ENCODE results near the gene FALEC.

FALEC gene

DNA sequence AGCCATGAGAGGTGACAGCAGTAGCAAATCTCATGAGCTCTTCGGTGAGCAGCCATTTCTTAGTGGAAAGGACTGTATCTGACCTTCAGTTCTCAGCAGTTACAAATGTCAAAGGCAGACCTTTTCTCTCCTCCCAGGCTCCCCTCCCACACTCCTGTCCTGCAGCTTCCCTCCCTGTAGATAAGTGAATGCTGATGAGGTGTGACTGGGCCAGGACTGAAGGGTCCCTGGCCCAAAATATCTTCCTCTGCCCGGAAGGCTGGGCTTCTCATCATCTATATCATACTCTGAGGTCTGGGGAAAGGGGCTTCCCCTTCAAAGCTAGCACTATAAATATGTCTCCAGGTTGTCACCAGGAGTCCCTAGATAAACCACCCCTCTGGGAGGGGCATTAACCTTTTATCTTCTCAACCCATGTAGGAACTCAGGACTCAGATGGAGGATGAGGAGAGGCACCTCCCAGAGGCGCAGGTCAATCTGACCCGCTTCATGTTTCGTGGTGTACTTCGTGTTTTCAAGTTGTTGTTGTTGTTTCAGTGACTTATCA lies 30.0 kb downstream of the FALEC start:
- DNase-seq (ENCODE audit: low read depth, low spot score) = no peak

DNA sequence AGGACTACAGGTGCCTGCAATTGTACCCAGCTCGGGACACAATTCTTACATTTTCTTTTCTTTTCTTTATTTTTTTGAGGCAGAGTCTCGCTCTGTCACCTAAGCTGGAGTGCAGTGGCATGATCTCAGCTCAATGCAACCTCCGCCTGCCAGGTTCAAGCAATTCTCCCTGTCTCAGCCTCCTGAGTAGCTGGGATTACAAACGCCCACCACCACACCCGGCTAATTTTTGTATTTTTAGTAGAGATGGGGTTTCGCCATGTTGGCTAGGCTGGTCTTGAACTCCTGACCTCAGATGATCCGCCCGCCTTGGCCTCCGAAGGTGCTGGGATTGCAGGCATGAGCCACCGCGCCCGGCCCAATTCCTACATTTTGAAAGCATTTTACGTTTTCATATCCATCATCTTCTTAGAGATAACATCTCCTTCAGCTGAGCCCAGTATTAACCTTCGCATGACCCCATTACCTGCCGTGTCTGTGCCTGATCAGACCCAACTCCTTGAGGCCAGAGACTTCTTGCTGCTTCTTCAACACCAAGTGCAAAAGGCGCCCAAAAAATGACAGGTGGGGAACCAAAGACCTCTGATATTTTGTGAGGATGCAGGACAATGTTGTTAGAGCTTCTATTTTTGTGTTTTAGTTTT lies 30.9 kb downstream of the FALEC start:
- DNase-seq (ENCODE audit: low read depth, low spot score) = no peak

DNA sequence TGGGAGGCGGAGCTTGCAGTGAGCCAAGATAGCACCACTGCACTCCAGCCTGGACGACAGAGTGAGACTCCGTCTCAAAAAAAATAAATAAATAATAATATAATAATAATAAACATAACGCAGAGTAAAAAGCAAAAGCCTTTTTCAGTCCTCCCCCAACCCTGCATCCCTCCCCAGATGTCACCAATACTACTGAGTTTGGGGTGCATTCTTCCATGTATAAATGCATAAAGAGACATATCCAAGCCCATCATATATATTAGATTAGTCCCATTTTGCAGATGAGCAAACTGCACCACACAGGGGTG lies 32.7 kb downstream of the FALEC start:
- no peak for DNase-seq (ENCODE audit: low read depth, low spot score)

DNA sequence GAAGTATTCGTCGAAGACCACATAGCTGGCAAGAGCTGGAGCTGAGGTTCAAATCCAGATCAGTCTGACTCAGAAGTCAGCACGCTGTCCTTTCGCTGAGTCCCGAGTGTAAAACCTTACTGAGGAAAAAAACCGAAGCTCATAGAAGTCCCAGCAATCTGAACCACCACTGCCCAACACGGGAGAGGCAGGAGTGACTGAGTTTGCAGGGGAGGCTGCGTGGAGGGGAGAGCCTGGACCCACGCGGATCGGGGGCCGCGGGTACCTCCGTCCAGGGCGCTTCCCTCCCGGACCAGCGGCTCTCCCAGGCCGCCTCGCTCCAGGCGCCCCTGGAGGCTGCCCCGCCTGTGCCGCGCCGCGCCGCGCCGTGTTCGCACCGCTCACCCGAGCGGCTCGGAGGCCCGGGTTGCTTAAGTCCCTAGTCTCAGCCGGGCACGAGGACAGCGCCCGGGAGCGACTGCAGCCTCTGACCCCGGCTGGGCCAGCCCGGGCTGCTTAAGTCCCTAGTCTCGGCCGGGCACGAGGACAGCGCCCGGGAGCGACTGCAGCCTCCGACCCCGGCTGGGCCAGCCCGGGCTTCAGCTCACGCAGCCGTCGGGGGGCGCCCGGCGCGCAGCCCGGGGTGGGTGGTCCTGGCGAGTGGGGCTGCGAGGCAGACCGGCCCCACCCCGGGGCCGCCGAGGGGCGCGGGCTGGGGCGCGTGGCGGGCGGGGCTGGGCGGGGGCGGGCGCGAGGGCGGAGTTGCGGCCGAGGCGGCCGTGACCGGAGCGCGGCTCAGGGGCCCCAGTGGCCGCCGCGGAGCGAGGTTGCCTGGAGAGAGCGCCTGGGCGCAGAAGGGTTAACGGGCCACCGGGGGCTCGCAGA lies 33.3 kb downstream of the FALEC start, which contains the start of gene ADAMTSL4:
Gene ADAMTSL4, plus strand, starts transcription at position 777 of the 864 bp plus-strand sequence. CDS start 2,881 bp downstream, outside the sequence.
- no peak for DNase-seq (ENCODE audit: low read depth, low spot score)

DNA sequence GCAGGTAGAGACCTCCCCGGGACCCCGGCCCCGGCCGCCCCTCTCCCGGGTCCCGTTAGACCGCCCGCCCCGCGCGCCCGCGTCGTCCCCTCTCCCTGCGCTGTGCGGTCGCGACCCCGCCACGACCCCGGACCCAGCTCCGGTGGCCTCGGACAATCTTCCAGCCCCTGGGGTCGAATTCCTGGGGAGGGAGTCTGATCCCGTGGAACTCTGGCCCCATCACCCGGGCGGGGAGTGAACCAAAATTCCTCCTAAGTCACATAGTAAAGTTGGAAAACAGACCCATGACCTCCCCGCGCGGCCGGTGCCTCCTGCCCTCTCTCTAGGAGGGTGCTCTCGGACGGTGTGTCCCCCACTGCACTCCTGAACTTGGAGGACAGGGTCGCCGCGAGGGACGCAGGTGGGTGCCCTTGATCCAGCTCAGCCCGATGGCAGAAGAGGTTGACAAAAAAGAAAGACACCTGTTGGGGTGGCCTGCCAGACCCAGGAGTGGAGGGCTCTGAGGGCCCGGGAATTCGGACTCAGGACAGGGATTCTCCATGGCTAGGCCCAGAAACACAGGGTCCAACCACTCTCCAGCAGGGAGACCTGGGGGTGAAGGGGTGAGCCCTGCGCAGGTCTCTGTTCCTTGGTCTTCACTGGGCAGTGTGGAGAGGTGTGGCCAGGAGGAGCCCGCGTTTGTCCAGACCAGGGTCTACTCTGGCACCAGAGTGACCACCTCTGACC lies 34.1 kb downstream of the FALEC start:
- no peak for DNase-seq (ENCODE audit: low read depth, low spot score)

DNA sequence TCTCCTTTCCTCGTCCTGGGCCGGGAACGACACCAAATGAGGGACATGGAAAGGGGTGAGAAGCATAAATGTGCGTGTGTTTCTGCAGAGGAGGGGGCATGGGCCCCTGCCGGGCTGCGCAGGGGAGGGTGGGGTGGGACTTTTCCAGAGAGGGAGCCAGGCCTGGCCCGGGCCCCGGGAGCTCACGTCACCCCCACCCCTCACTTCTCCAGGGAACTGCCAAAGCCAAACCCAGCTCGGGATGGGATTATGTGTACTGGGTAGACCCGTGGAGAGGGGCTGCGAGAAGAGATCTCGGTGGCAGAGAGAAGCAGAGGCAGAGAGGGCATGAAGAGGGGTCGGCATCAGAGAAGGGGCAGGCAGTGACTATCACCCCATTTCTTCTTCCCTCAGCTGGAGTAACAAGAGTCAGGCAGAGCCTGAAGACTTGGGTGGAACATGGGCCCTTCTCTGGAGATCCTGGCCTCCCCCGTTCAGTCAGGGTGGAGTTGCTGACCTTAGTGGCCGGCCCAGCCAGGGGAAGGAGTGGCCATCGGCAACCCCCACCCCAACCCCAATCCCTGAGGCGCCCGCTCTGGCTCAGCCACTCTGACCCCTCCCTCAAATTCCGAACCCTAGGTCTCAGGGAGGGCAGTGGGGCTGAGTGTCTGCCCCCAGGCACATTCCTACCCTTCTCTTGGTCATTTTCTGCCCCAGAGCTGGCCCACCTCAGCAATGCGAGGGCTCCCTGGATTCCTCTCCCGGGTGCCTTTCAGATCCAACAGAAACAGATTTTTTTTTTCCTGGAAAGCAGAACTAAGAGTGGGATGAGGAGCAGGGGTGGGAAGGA lies 34.9 kb downstream of the FALEC start:
- no peak for DNase-seq (ENCODE audit: low read depth, low spot score)

DNA sequence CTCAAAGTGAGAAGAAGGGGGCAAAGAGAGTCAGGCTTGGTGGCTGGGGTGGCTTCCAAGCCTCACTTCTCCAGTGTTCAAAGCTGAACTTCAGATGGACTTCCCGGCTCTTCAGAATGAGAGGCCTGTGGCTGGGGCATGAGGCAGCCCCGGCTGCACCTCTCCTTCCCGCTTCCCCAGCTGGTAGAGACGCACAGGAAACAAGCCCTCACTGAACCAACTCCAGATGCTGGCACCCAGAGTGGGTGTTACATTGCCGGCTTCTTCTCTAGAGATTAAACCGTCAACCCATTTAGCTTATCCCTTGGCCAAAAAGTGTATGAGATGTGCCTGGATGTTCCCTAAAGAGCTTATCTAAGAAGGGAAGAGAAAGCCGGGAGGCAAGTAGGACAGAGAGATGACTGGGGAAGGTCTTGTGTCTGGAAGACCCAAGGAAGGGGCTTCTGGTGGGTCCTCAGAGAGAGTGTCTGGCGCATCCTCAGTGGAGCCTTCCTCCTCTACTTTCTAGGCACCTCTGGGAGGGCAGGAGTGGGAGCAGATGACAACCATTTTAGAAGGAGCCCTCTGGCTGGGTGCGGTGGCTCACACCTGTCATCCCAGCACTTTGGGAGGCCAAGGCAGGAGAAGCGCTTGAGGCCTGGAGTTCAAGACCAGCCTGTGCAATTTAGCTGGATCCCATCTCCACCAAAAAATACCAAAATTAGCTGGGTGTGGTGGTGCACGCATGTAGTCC lies 35.7 kb downstream of the FALEC start:
- DNase-seq (ENCODE audit: low read depth, low spot score) = no peak

DNA sequence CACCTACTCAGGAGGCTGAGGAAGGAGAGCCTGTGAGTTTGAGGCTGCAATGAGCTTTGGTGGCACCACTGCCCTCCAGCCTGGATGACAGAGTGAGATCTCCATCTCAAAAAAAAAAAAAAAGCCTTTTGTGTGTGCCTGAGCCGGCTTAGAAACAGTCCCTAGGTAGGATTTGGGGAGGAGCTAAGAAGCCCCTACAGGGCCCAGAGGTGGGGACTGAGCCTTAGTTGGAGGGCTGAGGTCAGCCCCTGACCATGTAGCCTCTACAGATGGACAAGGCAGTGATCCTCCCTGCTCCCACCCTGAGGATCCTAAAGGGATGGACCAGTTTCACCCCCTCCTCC lies 36.2 kb downstream of the FALEC start:
- no peak for DNase-seq (ENCODE audit: low read depth, low spot score)

DNA sequence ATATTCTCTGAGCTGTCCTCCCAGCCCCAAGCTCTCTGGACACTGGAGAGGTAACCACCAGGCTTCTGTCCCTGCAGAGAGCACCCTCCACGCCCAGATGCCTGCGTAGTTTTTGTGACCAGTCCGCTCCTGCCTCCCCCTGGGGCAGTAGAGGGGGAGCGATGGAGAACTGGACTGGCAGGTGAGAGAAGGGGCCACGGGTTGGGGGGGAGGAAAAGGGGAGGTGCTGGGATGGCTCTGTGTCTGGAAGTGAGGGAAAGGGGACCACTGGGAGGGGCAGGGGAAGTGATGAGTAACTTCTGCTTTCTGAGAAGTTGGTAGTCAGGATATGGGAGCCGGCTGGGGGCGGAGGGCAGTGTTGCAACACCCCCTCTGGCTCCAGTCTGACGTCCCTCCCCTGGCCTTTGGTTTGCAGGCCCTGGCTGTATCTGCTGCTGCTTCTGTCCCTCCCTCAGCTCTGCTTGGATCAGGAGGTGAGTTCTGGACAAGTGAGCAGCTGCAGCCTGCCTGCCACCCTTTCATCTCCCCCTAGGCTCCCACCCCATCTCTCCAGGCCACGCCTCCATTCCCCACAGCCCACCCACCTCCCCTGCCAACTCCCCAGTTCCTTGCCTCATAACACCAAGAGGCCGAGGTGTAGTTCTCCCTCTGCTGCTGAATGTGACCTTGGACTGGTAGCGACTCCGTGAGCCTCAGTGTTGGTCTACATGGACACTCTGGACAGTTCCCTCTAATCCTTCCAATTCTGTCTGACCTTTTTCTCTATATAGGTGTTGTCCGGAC lies 36.8 kb downstream of the FALEC start:
- no peak for DNase-seq (ENCODE audit: low read depth, low spot score)

DNA sequence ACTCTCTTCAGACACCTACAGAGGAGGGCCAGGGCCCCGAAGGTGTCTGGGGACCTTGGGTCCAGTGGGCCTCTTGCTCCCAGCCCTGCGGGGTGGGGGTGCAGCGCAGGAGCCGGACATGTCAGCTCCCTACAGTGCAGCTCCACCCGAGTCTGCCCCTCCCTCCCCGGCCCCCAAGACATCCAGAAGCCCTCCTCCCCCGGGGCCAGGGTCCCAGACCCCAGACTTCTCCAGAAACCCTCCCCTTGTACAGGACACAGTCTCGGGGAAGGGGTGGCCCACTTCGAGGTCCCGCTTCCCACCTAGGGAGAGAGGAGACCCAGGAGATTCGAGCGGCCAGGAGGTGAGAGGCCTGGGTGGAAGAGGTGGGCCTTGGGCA lies 37.3 kb downstream of the FALEC start:
- no peak for DNase-seq (ENCODE audit: low read depth, low spot score)

DNA sequence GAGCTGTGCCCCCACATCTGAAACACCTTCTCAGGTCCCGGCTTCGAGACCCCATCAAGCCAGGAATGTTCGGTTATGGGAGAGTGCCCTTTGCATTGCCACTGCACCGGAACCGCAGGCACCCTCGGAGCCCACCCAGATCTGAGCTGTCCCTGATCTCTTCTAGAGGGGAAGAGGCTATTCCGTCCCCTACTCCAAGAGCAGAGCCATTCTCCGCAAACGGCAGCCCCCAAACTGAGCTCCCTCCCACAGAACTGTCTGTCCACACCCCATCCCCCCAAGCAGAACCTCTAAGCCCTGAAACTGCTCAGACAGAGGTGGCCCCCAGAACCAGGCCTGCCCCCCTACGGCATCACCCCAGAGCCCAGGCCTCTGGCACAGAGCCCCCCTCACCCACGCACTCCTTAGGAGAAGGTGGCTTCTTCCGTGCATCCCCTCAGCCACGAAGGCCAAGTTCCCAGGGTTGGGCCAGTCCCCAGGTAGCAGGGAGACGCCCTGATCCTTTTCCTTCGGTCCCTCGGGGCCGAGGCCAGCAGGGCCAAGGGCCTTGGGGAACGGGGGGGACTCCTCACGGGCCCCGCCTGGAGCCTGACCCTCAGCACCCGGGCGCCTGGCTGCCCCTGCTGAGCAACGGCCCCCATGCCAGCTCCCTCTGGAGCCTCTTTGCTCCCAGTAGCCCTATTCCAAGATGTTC lies 38.0 kb downstream of the FALEC start:
- DNase-seq (ENCODE audit: low read depth, low spot score) = no peak

DNA sequence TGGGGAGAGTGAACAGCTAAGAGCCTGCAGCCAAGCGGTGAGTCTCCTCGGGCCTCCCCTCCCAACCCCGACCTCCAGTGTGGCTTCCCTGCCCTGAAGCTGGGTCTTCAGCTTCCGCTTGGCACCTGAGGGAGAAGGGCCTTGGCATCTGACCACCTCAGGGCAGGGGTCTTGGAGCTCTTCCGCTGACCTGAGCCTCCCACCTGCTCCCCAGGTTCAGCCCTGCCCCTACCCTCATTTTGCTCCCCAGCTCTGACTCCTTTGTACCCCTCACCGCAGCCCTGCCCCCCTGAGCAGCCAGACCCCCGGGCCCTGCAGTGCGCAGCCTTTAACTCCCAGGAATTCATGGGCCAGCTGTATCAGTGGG lies 38.5 kb downstream of the FALEC start:
- DNase-seq (ENCODE audit: low read depth, low spot score) = no peak

DNA sequence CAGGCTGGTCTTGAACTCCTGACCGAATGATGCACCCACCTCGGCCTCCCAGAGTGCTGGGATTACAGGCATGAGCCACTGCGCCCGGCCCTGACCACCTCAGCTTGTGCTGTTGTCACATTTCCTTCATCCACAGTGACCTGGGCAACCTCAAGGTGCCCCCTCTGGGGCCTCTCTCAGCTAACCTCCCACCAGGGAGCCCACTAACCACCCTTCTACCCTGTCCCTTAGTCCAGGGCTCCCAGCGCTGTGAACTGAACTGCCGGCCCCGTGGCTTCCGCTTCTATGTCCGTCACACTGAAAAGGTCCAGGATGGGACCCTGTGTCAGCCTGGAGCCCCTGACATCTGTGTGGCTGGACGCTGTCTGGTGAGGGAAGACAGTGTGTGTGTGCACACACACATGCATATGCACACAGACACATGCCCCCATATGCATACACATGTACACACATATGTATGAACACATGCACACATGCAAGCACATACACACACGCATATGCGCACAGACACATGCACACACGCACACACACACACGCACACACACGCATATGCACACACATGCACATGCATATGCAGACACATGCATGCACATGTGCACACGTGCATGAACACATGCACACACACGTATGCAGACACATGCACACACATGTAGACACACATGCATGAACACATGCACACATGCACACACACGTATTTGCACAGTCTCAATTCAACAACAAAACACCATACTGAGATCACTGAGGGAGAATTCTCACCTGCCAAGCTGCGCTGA lies 39.8 kb downstream of the FALEC start:
- no peak for DNase-seq (ENCODE audit: low read depth, low spot score)

DNA sequence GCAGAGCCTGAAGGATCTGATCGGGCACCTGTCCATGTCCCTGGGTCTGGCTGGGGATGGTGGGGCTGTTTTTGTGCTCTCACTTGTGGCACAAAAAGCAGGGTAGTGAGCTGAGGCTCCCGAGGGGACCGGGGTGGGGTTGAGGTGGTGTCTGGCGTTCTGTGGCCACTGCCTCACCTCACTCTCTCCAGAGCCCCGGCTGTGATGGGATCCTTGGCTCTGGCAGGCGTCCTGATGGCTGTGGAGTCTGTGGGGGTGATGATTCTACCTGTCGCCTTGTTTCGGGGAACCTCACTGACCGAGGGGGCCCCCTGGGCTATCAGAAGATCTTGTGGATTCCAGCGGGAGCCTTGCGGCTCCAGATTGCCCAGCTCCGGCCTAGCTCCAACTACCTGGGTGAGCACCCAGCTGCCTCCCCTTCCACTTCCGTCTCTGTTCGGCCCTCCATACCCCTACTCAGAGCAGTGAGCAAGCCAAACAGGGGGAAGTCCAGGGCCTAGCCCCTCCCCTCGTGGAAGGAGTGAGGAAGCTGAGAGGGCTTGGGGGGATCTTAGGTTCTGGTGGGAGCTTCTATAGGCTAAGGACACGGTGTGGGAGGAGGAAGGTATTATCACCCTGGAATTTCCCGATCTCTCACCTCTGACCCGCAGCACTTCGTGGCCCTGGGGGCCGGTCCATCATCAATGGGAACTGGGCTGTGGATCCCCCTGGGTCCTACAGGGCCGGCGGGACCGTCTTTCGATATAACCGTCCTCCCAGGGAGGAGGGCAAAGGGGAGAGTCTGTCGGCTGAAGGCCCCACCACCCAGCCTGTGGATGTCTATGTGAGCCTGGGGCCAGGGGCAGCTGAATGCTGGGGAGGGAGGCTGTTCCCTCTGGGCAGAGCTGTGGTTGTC lies 40.7 kb downstream of the FALEC start:
- no peak for DNase-seq (ENCODE audit: low read depth, low spot score)

DNA sequence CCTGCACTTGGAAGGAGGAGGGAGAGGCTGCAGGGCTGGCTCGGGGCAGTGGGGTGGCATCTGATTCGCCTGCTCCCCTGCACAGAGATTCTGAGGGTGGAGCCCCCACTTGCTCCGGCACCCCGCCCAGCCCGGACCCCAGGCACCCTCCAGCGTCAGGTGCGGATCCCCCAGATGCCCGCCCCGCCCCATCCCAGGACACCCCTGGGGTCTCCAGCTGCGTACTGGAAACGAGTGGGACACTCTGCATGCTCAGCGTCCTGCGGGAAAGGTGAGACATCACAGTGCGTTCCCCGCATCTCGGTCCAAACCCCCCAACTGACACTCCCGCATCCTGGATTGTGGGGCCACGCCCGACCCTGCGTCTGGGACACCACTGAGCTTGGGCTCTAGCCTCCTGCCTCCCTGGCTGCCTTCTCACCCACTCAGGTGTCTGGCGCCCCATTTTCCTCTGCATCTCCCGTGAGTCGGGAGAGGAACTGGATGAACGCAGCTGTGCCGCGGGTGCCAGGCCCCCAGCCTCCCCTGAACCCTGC lies 41.6 kb downstream of the FALEC start:
- DNase-seq (ENCODE audit: low read depth, low spot score) = no peak

DNA sequence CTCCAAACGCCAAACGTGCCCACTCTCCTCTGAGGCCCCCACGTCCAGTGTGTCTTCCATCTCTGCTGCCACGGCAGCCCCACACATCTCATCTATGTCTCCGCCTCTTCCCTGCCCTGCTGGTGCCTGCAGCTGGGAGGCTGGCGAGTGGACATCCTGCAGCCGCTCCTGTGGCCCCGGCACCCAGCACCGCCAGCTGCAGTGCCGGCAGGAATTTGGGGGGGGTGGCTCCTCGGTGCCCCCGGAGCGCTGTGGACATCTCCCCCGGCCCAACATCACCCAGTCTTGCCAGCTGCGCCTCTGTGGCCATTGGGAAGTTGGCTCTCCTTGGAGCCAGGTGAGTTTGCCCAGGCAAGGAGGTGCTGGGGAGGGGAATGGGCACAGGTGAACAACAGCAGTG lies 42.3 kb downstream of the FALEC start:
- DNase-seq (ENCODE audit: low read depth, low spot score) = no peak

DNA sequence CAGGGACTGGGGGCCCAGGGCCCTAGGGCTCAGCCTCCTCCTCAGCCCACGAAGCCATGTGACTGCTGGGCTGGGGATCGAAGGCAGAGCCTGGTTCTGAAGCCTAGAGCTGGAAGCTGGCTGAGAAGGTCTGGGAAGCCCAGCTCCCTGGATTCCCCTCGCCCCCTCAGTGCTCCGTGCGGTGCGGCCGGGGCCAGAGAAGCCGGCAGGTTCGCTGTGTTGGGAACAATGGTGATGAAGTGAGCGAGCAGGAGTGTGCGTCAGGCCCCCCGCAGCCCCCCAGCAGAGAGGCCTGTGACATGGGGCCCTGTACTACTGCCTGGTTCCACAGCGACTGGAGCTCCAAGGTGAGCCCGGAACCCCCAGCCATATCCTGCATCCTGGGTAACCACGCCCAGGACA lies 42.8 kb downstream of the FALEC start:
- DNase-seq (ENCODE audit: low read depth, low spot score) = no peak

Measured in iPS DF 19.7 (cell line).